IMR-90 (cell line): ENCODE data around the gene LRRC7.

Source experiments
- BHLHE40 ChIP-seq: fragments of 150-350 bp; IDR thresholded peaks from 2 replicates; pipeline ENCODE4 v1.6.1; 2016; ENCODE audit warnings: mild to moderate bottlenecking, low read depth, low read length
- CEBPB ChIP-seq: IDR thresholded peaks from 2 replicates; pipeline ENCODE4 v1.6.1; 2012; ENCODE audit warnings: low read depth, low read length, improper control_type of control experiment
- CTCF ChIP-seq: conservative IDR thresholded peaks from 2 replicates; pipeline ENCODE4 v1.5.1; 2012; ENCODE audit warnings: mild to moderate bottlenecking, low read depth, low read length, improper control_type of control experiment
- POLR2A ChIP-seq: IDR thresholded peaks from 2 replicates; pipeline ENCODE4 v1.6.1; 2012; ENCODE audit warnings: mild to moderate bottlenecking, low read depth, low read length
- RFX5 ChIP-seq: IDR thresholded peaks from 2 replicates; pipeline ENCODE4 v1.8.0; 2012; ENCODE audit warnings: low read depth, mild to moderate bottlenecking, low read length, moderate library complexity

- TF ChIP-seq CEBPB (no peak), CTCF (no peak), POLR2A (no peak), BHLHE40 (no peak), RFX5 (no peak)
Measured at GRCh38 chr1:69987881-69988280, 420.2 kb downstream of the LRRC7 start.
